Transverse colon (tissue), 4 donors: Measurements from ENCODE around the gene CCDC6.

Experiments
- CTCF ChIP-seq, 5 experiments: fragments of 200-600 bp in 3 of 5; fragments of 450-650 bp in 2 of 5; sonication (generic) in 3 of 5; IDR thresholded peaks; 1 replicate in 2 of 5; 2 replicates in 3 of 5; pipeline ENCODE4 v1.5.1; 2016 to 2017; ENCODE audit warnings: antibody characterized with exemption in 5 of 5, inconsistent platforms in 3 of 5, mild to moderate bottlenecking in 2 of 5, moderate library complexity in 1 of 5
- EP300 ChIP-seq: sonication (generic); formaldehyde crosslinking; IDR thresholded peaks from one replicate; pipeline ENCODE4 v1.6.1; 2017; ENCODE audit warnings: antibody characterized with exemption, low read depth
- POLR2A ChIP-seq: fragments of 450-650 bp; IDR thresholded peaks from one replicate; pipeline ENCODE4 v1.6.1; 2016; ENCODE audit warnings: antibody characterized with exemption, mild to moderate bottlenecking, moderate library complexity
- POLR2AphosphoS5 ChIP-seq, 3 donors: sonication (generic); formaldehyde crosslinking; IDR thresholded peaks; one replicate each; pipeline ENCODE4 v1.6.1; 2016; ENCODE audit warnings: antibody characterized with exemption in 3 of 3

- TF ChIP-seq POLR2AphosphoS5 (IDR thresholded peaks at IDR 0.05) (no peak), CTCF (IDR thresholded peaks at IDR 0.05) (no peak), POLR2A (no peak), EP300 (no peak)
Measured at GRCh38 chr10:59934701-59935100, 28.3 kb upstream of the CCDC6 start.
